SU-DHL-6 (cell line): ENCODE results near the gene TUBAL3.

Source experiments
- H2AFZ ChIP-seq: fragments of 200-600 bp; sonication (generic); 2 replicates; pipeline ENCODE4 v1.6.1; 2014; ENCODE audit warnings: low read depth, mild to moderate bottlenecking, moderate library complexity, mixed read lengths, antibody characterized with exemption, low read length; ENCODE audit not compliant: severe bottlenecking
- H3F3A ChIP-seq: fragments of 200-600 bp; shearing (Covaris generic); 2 replicates; pipeline ENCODE4 v1.6.0; 2016; ENCODE audit warnings: antibody characterized with exemption, mild to moderate bottlenecking; ENCODE audit not compliant: insufficient read depth
- H3K27ac ChIP-seq: fragments of 200-600 bp; sonication (generic); 2 replicates; pipeline ENCODE4 v1.5.1; 2016; ENCODE audit warnings: low read depth, mild to moderate bottlenecking, low read length, moderate library complexity, mixed read lengths
- H3K27me3 ChIP-seq: fragments of 200-600 bp; sonication (generic), shearing (Covaris generic); 2 replicates; pipeline ENCODE4 v1.6.0; 2014; ENCODE audit warnings: mild to moderate bottlenecking, low read length
- H3K36me3 ChIP-seq: fragments of 200-600 bp; sonication (generic); 2 replicates; pipeline ENCODE4 v1.6.1; 2014; ENCODE audit warnings: mild to moderate bottlenecking, low read length, mixed read lengths
- H3K4me2 ChIP-seq: fragments of 300-600, 200-600 bp; shearing (Covaris generic), sonication (generic); 2 replicates; pipeline ENCODE4 v1.6.0; 2014; ENCODE audit warnings: low read length, low read depth, mild to moderate bottlenecking; ENCODE audit not compliant: poor library complexity, severe bottlenecking
- H3K4me3 ChIP-seq: fragments of 200-600 bp; sonication (generic); 2 replicates; pipeline ENCODE4 v1.5.1; 2014; ENCODE audit warnings: antibody characterized with exemption, low read length, mild to moderate bottlenecking, mixed read lengths; ENCODE audit not compliant: insufficient read depth, poor library complexity, severe bottlenecking
- H3K79me2 ChIP-seq: fragments of 200-600 bp; sonication (generic); 2 replicates; pipeline ENCODE4 v1.6.1; 2014; ENCODE audit warnings: mild to moderate bottlenecking, low read length, moderate library complexity; ENCODE audit not compliant: insufficient read depth
- H3K9ac ChIP-seq: fragments of 200-600 bp; sonication (generic); 2 replicates; pipeline ENCODE4 v1.7.0; 2014; ENCODE audit warnings: mild to moderate bottlenecking, low read length
- H3K9me2 ChIP-seq: fragments of 200-600 bp; sonication (generic); replicated peaks from 2 replicates; pipeline ENCODE4 v1.6.1; 2014; ENCODE audit warnings: low read length; ENCODE audit not compliant: insufficient read depth
- H3K9me3 ChIP-seq: fragments of 200-600 bp; sonication (generic); 2 replicates; pipeline ENCODE4 v1.6.1; 2014; ENCODE audit warnings: low read length, mixed read lengths; ENCODE audit not compliant: insufficient read depth
- H4K20me1 ChIP-seq: fragments of 200-600 bp; sonication (generic); 2 replicates; pipeline ENCODE4 v1.6.1; 2014; ENCODE audit warnings: low read depth, mild to moderate bottlenecking, antibody characterized with exemption, low read length, moderate library complexity, mixed read lengths
- CTCF ChIP-seq: fragments of 200-600 bp; sonication (generic); IDR thresholded peaks from one replicate; pipeline ENCODE4 v1.5.1; 2017; ENCODE audit warnings: antibody characterized with exemption, mild to moderate bottlenecking, low read length, moderate library complexity; ENCODE audit not compliant: insufficient read depth, poor library complexity, severe bottlenecking
- EZH2phosphoT487 ChIP-seq: fragments of 200-600 bp; sonication (generic), shearing (Covaris generic); conservative IDR thresholded peaks from 2 replicates; pipeline ENCODE4 v1.6.1; 2018; ENCODE audit warnings: mild to moderate bottlenecking, antibody characterized with exemption, low read length, moderate library complexity, mixed read lengths

Gene TUBAL3

GRCh38 chr10:5445006-5445405, 40.4 kb upstream of the TUBAL3 start:
- Histone ChIP-seq H3K4me3 (no peak overlapping the region), H4K20me1 (no peaks in the 10 kb centered on the region), H2AFZ (no peak overlapping the region), H3K9ac (no peak overlapping the region), H3K9me2 (no peaks in the 10 kb centered on the region), H3K36me3 (0 out of 2 replicates have a peak, but pooled peaks cover 5% of the 10 kb centered on the region), H3K9me3 (no peaks in the 10 kb centered on the region), H3F3A (peaks cover 24% of the 10 kb centered on the region), H3K27ac (no peak overlapping the region), H3K4me2 (no peak overlapping the region), H3K27me3 (no peaks in the 10 kb centered on the region), H3K79me2 (peaks cover 24% of the 10 kb centered on the region)
- TF ChIP-seq CTCF (no peak), EZH2phosphoT487 (no peak)

GRCh38 chr10:5443429-5443828, 38.8 kb upstream of the TUBAL3 start:
- Histone ChIP-seq H3F3A (peaks cover 24% of the 10 kb centered on the region), H3K36me3 (0 out of 2 replicates have a peak, but pooled peaks cover 5% of the 10 kb centered on the region), H3K79me2 (peaks cover 19% of the 10 kb centered on the region), H3K9ac (no peak overlapping the region), H3K4me3 (no peak overlapping the region), H3K27me3 (no peaks in the 10 kb centered on the region), H2AFZ (no peak overlapping the region), H4K20me1 (no peaks in the 10 kb centered on the region), H3K9me3 (no peaks in the 10 kb centered on the region), H3K9me2 (no peaks in the 10 kb centered on the region), H3K27ac (no peak overlapping the region), H3K4me2 (peak overlapping the region; percentile 11)
- TF ChIP-seq CTCF (no peak), EZH2phosphoT487 (no peak)

GRCh38 chr10:5442990-5443370, 38.4 kb upstream of the TUBAL3 start:
- peaks cover 15% of the 10 kb centered on the region for H3K79me2 ChIP-seq
- peaks cover 5% of the 10 kb centered on the region; the same call in 1 of the 2 replicates for H3K36me3 ChIP-seq
- H3K27ac ChIP-seq: no peak overlapping the region
- TF ChIP-seq EZH2phosphoT487 (no peak), CTCF (no peak)
- no peaks in the 10 kb centered on the region for H4K20me1 ChIP-seq
- H3K4me3 ChIP-seq: no peak overlapping the region
- H3F3A ChIP-seq: peaks cover 24% of the 10 kb centered on the region
- no peaks in the 10 kb centered on the region for H3K9me2 ChIP-seq
- H3K27me3 ChIP-seq: no peaks in the 10 kb centered on the region
- no peaks in the 10 kb centered on the region for H3K9me3 ChIP-seq
- peak overlapping the region; percentile 11 for H3K4me2 ChIP-seq
- no peak overlapping the region for H3K9ac ChIP-seq
- no peak overlapping the region for H2AFZ ChIP-seq
